ENCODE data around the gene JCAD. TPM values are rescaled to one million over a fixed set of nuclear protein-coding genes. Genes with fewer than 3 reads are reported as not detected.

Gene JCAD
- total RNA-seq, 1 donor: 2.3 TPM

DNA sequence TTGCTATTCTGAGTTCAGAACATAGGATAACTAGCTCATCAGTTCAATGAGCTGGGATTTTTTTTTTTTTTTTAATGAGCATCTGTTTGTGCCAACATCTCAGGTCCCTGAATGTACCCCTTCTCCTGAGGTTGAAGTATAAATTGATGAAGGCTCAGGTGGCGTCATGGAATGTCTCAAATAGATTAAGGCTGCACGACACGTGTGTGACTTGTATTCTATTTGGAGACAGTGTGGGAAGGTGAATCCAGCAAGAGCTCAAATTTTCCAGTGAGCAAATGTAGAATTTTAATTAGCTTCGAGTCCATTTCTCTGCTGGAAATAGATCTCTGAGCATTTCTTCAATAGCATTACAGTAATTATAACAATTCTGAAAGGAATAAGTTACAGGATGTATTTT, 37.2 kb upstream of the JCAD start:
- no peak for TF ChIP-seq CTCF (IDR thresholded peaks at IDR 0.05; ENCODE audit: insufficient read depth, low read length)
- no peak overlapping the region for H3K4me3 ChIP-seq (ENCODE audit: low read depth, low read length)
- no peak for DNase-seq (ENCODE audit: low read depth)

DNA sequence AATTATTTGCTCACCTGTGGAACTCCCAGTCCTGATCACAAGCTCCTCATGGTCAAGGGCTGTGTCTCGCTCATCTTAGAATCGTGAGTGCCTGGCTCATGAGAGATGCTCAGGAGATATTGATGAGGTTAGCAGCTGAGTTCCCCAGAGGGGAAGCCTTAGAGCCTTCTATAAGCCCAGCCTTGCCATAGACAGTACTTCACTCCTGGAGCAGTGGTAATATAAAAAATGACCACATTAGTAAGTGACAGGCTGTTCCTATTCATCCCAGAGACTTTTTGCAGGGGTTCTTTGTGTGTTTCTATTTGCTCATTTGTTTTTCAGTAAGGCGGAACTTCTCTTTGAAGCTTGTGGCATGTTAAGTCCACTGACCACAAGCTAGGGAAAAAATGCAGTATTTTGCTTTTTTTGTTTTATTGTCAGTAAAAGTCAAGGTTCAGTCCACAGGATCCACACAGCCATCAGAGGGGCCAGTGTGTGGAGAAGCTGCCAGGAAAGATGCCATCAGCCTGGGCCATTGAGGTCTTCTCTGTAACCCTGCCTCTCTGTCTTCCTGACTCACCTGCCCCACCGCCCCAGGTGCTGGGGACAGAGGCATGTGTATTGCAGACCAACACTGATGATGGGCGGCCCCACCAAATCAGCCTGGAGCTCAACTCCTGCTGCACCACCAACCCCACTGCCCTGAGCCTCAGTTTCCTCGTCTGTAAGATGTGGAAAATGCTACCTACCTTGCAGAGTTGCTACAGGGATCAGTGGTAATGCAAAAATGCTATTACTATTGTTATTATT, 36.4 kb upstream of the JCAD start:
- no peak for DNase-seq (ENCODE audit: low read depth)
- H3K4me3 ChIP-seq (ENCODE audit: low read depth, low read length): no peak overlapping the region
- TF ChIP-seq CTCF (IDR thresholded peaks at IDR 0.05; ENCODE audit: insufficient read depth, low read length): no peak

- no peak for TF ChIP-seq CTCF (IDR thresholded peaks at IDR 0.05; ENCODE audit: insufficient read depth, low read length)
- no peak overlapping the region for H3K4me3 ChIP-seq (ENCODE audit: low read depth, low read length)
- DNase-seq (ENCODE audit: low read depth): no peak
These were observed 35.2 kb upstream of the JCAD start for GRCh38 chr10:30094601-30095000.

GRCh38 chr10:30093303-30093950, 34.0 kb upstream of the JCAD start:
- no peak for DNase-seq (ENCODE audit: low read depth)
- no peak for TF ChIP-seq CTCF (IDR thresholded peaks at IDR 0.05; ENCODE audit: insufficient read depth, low read length)
- no peak overlapping the region for H3K4me3 ChIP-seq (ENCODE audit: low read depth, low read length)

DNA sequence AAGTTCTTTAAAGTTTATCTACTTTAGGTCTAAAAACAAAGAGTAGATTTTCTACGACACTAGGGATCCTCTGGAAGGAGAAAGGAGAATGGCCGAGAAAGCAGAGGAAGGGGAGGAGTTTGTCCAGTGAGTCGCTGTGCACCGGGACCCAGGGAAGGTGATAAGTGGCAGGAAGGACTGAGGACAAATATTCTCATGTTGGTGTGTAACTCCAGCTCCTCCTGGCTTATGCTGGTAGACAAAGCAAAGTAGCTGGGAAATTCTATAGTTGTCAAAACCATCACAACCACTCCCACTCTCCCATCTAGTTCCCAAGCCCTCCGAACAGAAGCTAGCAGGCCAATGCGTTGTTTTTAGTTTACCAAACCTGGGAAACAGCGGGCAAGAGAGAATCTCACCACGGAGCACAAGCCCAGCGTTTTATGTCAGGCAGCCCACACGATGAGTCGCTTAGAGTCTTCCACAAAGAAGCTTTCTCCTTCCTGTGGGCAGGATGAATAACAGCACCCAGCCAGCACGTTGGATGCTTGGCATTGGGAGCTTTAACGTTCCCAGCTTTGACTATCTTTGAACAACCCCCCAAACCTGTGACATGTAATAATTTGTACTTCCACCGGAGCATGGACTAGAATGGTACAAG, 32.9 kb upstream of the JCAD start:
- TF ChIP-seq CTCF (IDR thresholded peaks at IDR 0.05; ENCODE audit: insufficient read depth, low read length): no peak
- H3K4me3 ChIP-seq (ENCODE audit: low read depth, low read length): no peak overlapping the region
- DNase-seq (ENCODE audit: low read depth): no peak

- DNase-seq (ENCODE audit: low read depth): no peak
- no peak overlapping the region for H3K4me3 ChIP-seq (ENCODE audit: low read depth, low read length)
- no peak for TF ChIP-seq CTCF (IDR thresholded peaks at IDR 0.05; ENCODE audit: insufficient read depth, low read length)
These were observed 31.8 kb upstream of the JCAD start for GRCh38 chr10:30091136-30091535.

Measured in fibroblast of the aortic adventitia (primary cell).